Osteoblast (primary cell): ENCODE measurements around the gene LMTK2. TPM values are rescaled to one million over a fixed set of nuclear protein-coding genes. Genes with fewer than 3 reads are reported as not detected.

Source experiments
- DNase-seq: peaks from one replicate; pipeline ENCODE4 v3.0.0; 2011; ENCODE audit warnings: low spot score, mixed read lengths; ENCODE audit not compliant: insufficient read length; ENCODE audit errors: missing footprints
- H2AFZ ChIP-seq: 2 replicates; pipeline ENCODE4 v1.6.0; 2011; ENCODE audit warnings: mild to moderate bottlenecking, low read length
- H3K27ac ChIP-seq: 2 replicates; pipeline ENCODE4 v1.5.1; 2011; ENCODE audit warnings: mild to moderate bottlenecking, low read depth, low read length, moderate library complexity
- H3K27me3 ChIP-seq: 2 replicates; pipeline ENCODE4 v1.6.0; 2012; ENCODE audit warnings: mild to moderate bottlenecking, control low read depth, inconsistent platforms, low read length, moderate library complexity; ENCODE audit not compliant: insufficient read depth
- H3K36me3 ChIP-seq: 2 replicates; pipeline ENCODE4 v1.5.1; 2011; ENCODE audit warnings: mild to moderate bottlenecking, low read length, control low read depth, moderate library complexity; ENCODE audit not compliant: insufficient read depth
- H3K4me1 ChIP-seq: 2 replicates; pipeline ENCODE4 v1.5.1; 2011; ENCODE audit warnings: mild to moderate bottlenecking, low read length, control low read depth, moderate library complexity; ENCODE audit not compliant: insufficient read depth
- H3K4me2 ChIP-seq: 2 replicates; pipeline ENCODE4 v1.6.0; 2011; ENCODE audit warnings: mild to moderate bottlenecking, low read length; ENCODE audit not compliant: insufficient read depth
- H3K4me3 ChIP-seq: fragments of 200-600 bp; sonication (generic); 3 replicates; pipeline ENCODE4 v1.5.1; 2012; ENCODE audit warnings: mild to moderate bottlenecking, low read length, inconsistent platforms; ENCODE audit not compliant: insufficient read depth
- H3K79me2 ChIP-seq: 2 replicates; pipeline ENCODE4 v1.6.0; 2012; ENCODE audit warnings: mild to moderate bottlenecking, low read length, control low read depth, inconsistent platforms; ENCODE audit not compliant: insufficient read depth
- H3K9me3 ChIP-seq: 2 replicates; pipeline ENCODE4 v1.5.1; 2011; ENCODE audit warnings: low read depth, low read length, control low read depth
- H4K20me1 ChIP-seq: 2 replicates; pipeline ENCODE4 v1.6.0; 2012; ENCODE audit warnings: mild to moderate bottlenecking, low read length, control low read depth; ENCODE audit not compliant: insufficient read depth
- CTCF ChIP-seq: IDR thresholded peaks from 2 replicates; pipeline ENCODE4 v1.5.1; 2011; ENCODE audit warnings: mild to moderate bottlenecking, low read depth, low read length, moderate library complexity; ENCODE audit errors: extremely low read depth
- total RNA-seq: library from RNA; depleted of rRNA; stranded (reverse); fragments of >200 nt; gene quantifications from 2 replicates; pipeline ENCODE4 v1.2.3, GENCODE V29; 2012

The LMTK2 gene
- total RNA-seq, 1 donor: 14.1 TPM

DNA sequence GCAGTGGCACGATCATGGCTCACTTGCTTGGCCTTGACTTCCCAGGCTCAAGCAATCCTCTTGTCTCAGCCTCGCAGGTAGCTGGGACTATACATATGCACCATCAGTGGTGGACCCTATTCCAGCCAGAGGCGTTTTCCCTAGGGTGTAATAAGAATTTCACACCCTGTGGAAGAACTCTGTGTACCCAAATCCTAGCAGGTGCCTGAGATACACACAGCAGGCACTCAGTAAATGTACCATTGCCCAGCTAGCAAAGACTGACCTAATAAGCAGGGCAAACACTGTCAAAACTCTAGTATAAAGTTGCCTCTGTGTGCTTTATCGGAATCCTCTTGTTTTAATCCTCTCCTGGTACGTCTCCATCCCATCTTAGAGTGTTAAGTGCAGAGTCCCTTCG, 70.9 kb downstream of the LMTK2 start:
- no peak for DNase-seq
- Histone ChIP-seq H3K4me3 (no peak overlapping the region), H3K27ac (no peak overlapping the region), H3K4me2 (no peak overlapping the region), H3K27me3 (no peaks in the 10 kb centered on the region), H3K4me1 (no peaks in the 10 kb centered on the region), H4K20me1 (no peaks in the 10 kb centered on the region), H3K36me3 (peaks cover 2% of the 10 kb centered on the region), H3K9me3 (no peaks in the 10 kb centered on the region), H3K79me2 (no peaks in the 10 kb centered on the region), H2AFZ (no peak overlapping the region)
- no peak for TF ChIP-seq CTCF

DNA sequence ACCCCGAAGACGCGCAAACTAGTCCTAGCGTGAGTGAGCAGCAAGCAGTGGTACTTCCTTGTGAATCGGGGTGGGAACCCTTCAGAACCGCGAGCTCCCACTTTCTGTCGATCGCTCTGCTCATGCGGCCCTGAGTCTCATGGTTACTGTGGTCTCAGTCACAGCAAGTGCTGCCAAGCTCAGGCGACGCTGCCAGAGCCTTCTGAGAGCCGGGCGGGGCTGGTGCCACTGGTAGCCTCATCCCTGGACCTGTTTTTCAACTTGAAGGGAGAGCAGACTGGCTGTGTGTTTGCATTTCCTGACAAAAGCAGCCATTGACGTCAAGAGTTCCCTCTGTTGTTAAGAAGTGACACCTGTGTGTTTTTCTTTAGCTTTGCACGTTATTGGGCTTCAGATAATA, 71.7 kb downstream of the LMTK2 start:
- no peak for DNase-seq
- Histone ChIP-seq H4K20me1 (no peaks in the 10 kb centered on the region), H3K27ac (no peak overlapping the region), H3K4me3 (no peak overlapping the region), H2AFZ (no peak overlapping the region), H3K4me1 (no peaks in the 10 kb centered on the region), H3K79me2 (no peaks in the 10 kb centered on the region), H3K4me2 (no peak overlapping the region), H3K36me3 (peaks cover 2% of the 10 kb centered on the region), H3K27me3 (no peaks in the 10 kb centered on the region), H3K9me3 (no peaks in the 10 kb centered on the region)
- TF ChIP-seq CTCF: no peak

GRCh38 chr7:98178762-98179490, 72.3 kb downstream of the LMTK2 start:
- Histone ChIP-seq H4K20me1 (no peaks in the 10 kb centered on the region), H3K9me3 (no peaks in the 10 kb centered on the region), H3K4me3 (no peak overlapping the region), H2AFZ (no peak overlapping the region), H3K27ac (no peak overlapping the region), H3K27me3 (no peaks in the 10 kb centered on the region), H3K4me2 (no peak overlapping the region), H3K4me1 (no peaks in the 10 kb centered on the region), H3K79me2 (no peaks in the 10 kb centered on the region), H3K36me3 (peaks cover 2% of the 10 kb centered on the region)
- DNase-seq: peak; percentile 53
- no peak for TF ChIP-seq CTCF

DNA sequence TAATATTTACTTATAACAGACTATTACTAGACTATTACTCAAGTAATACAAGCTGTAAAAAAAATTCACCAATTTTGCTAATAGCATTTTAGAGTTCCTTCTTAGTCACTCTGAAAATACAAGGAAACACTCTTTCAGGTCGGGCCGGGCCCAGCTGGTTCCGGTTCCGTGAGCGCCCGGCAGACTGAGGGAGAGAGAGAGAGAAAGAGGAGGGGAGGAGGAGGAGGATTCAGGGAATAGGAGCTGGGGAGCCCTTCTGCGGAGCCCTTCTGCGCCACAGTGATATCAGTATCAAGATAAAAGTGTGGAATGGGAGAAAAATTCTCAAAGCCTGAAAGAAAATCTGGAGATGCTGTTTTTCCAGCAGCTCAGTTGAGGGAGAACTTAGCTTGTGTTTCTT, 74.1 kb downstream of the LMTK2 start:
- Histone ChIP-seq H4K20me1 (no peaks in the 10 kb centered on the region), H3K79me2 (no peaks in the 10 kb centered on the region), H2AFZ (no peak overlapping the region), H3K4me1 (peaks cover 3% of the 10 kb centered on the region), H3K9me3 (no peaks in the 10 kb centered on the region), H3K36me3 (no peaks in the 10 kb centered on the region), H3K27me3 (no peaks in the 10 kb centered on the region), H3K27ac (no peak overlapping the region), H3K4me2 (no peak overlapping the region), H3K4me3 (no peak overlapping the region)
- TF ChIP-seq CTCF: no peak
- DNase-seq: no peak
